Spleen (tissue), 11 donors: Measurements from ENCODE around the gene MMP25. TPM values are rescaled to one million over a fixed set of nuclear protein-coding genes. Genes with fewer than 3 reads are reported as not detected.

Experiments
- DNase-seq: peaks from one replicate; pipeline ENCODE4 v3.0.0-alpha.2; 2020
- H3K27ac ChIP-seq, 8 donors: fragments of 200-600 bp; sonication (generic) in 7 of 8; 1 replicate in 4 of 8; 2 replicates in 4 of 8; pipeline versions ENCODE4 v1.5.0 to v1.8.0; 2016 to 2021; ENCODE audit warnings: inconsistent platforms in 4 of 8, mild to moderate bottlenecking in 4 of 8, moderate library complexity in 1 of 8
- H3K27me3 ChIP-seq, 7 donors: fragments of 200-600 bp; sonication (generic) in 6 of 7; replicated peaks in 1 of 7; 1 replicate in 4 of 7; 2 replicates in 3 of 7; pipeline versions ENCODE4 v1.5.0 to v1.8.0; 2016 to 2021; ENCODE audit warnings: inconsistent platforms in 3 of 7, mild to moderate bottlenecking in 1 of 7
- H3K36me3 ChIP-seq, 6 donors: fragments of 200-600 bp; sonication (generic) in 5 of 6; 1 replicate in 4 of 6; 2 replicates in 2 of 6; pipeline versions ENCODE4 v1.5.0 to v1.8.0; 2016 to 2021; ENCODE audit warnings: inconsistent platforms in 2 of 6
- H3K4me1 ChIP-seq, 6 donors: fragments of 200-600 bp; sonication (generic) in 5 of 6; 1 replicate in 3 of 6; 2 replicates in 3 of 6; pipeline versions ENCODE4 v1.5.0 to v1.8.0; 2016 to 2021; ENCODE audit warnings: inconsistent platforms in 3 of 6
- H3K4me3 ChIP-seq, 8 donors: fragments of 200-600 bp; sonication (generic) in 7 of 8; 1 replicate in 4 of 8; 2 replicates in 4 of 8; pipeline versions ENCODE4 v1.5.0 to v1.8.0; 2016 to 2021; ENCODE audit warnings: inconsistent platforms in 4 of 8, mild to moderate bottlenecking in 4 of 8, moderate library complexity in 2 of 8
- H3K9me3 ChIP-seq, 8 donors: fragments of 200-600 bp; sonication (generic) in 7 of 8; 1 replicate in 4 of 8; 2 replicates in 4 of 8; pipeline versions ENCODE4 v1.5.0 to v1.8.0; 2016 to 2021; ENCODE audit warnings: inconsistent platforms in 4 of 8
- POLR2A ChIP-seq, 3 donors: fragments of 450-650 bp; IDR thresholded peaks; one replicate each; pipeline ENCODE4 v1.5.1; 2017; ENCODE audit warnings: antibody characterized with exemption in 3 of 3, mild to moderate bottlenecking in 1 of 3
- POLR2AphosphoS5 ChIP-seq, 3 donors: sonication (generic); formaldehyde crosslinking; IDR thresholded peaks; one replicate each; pipeline ENCODE4 v1.5.1; 2017; ENCODE audit warnings: antibody characterized with exemption in 3 of 3
- WGBS, 5 donors: extraction: QIAGEN DNeasy Blood & Tissue Kit in 3 of 5; methylation state at CpG; one replicate each; pipeline versions ENCODE4 v1.1.5 to v1.1.7; 2013 to 2018; 5-methylcytosine and 5-hydroxymethylcytosine counted together
- intact Hi-C: fragments of 100-400 bp; cut with DNase I; formaldehyde crosslinking; loops from one replicate; pipeline ENCODE4 v1.15.0; 2023; ENCODE audit warnings: low total_unique reads
- polyA plus RNA-seq, 3 donors: library from polyadenylated mRNA; stranded (reverse); fragments of 200-250 nt; gene quantifications; one replicate each; pipeline ENCODE4 v1.2.1, GENCODE V29; 2013
- total RNA-seq, 7 donors: library from RNA; depleted of rRNA in 3 of 7; stranded (reverse); fragments of >200 nt in 3 of 7; fragmentation: NEBNext Ultra II Directional in 4 of 7; extraction: Animal tissue kit (Norgen Biotek cat#: 25700) in 4 of 7; gene quantifications; one replicate each; pipeline versions ENCODE4 v1.1.0 to v1.2.1, GENCODE V29; 2016 to 2021
- TF ChIP-seq, protein P1 (sequence below), 11 experiments: fragments of 200-600 bp in 7 of 11; fragments of 450-650 bp in 4 of 11; sonication (generic) in 4 of 11; IDR thresholded peaks in 8 of 11; conservative IDR thresholded peaks in 3 of 11; 1 replicate in 7 of 11; 2 replicates in 4 of 11; pipeline versions ENCODE4 v1.4.0 to v1.8.0; 2016 to 2021; ENCODE audit warnings: antibody characterized with exemption in 11 of 11, inconsistent platforms in 4 of 11, mild to moderate bottlenecking in 1 of 11
- donor health status: healthy with polysubstance abuse.
- donor health status: DM: no; HTN: no; CAD: no; lungs with moderate emphysema.
- donor health status: DM: no; HTN: no; CAD: no.
- donor health status: Bipolar disorder and iron deficiency.
- donor health status: healthy.
- donor health status: DM: no; HTN: no; CAD: no.
- donor health status: DM: yes; HTN: yes; CAD: no.

MMP25 gene
- total and polyA plus RNA-seq, 10 donors = 2.7 to 282 (median 65.6) TPM

DNA sequence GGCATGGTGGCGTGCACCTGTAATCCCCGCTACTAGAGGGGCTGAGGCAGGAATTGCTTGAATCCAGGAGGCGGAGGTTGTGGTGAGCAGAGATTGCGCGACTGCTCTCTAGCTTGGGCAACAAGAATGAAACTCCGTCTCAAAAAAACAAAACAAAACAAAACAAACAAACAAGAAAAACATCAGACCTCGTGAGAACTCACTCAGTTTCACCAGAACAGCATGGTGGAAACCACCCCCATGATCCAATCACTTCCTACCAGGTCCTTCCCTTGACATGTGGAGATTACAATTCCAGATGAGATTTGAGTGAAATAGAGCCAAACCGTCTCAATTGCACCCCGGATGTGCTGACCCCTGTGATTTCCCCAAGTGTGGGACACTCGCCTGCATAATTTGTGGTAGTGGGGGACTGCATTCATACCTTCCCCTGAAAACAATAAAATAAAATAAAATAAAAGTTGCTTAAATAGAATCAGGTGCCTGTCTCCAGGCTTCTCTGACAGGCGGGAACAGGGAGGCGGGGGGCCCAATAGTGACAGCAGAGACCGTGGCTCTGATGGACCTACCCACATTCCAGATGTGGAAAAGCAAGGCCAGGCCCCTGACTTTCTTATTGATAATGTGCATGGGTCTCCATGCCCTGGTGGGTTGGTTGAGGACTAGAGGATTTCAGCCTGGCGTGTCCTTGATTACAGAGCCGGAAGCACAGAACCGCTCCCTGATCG, 39.7 kb downstream of the MMP25 start:
- peak overlapping the region in 7 of 8 donors; percentile 4 to 61 (median 31) for H3K4me3 ChIP-seq
- TF ChIP-seq POLR2A (IDR thresholded peaks at IDR 0.05) (no peak), POLR2AphosphoS5 (IDR thresholded peaks at IDR 0.05) (no peak)
- TF ChIP-seq, protein P1, sequence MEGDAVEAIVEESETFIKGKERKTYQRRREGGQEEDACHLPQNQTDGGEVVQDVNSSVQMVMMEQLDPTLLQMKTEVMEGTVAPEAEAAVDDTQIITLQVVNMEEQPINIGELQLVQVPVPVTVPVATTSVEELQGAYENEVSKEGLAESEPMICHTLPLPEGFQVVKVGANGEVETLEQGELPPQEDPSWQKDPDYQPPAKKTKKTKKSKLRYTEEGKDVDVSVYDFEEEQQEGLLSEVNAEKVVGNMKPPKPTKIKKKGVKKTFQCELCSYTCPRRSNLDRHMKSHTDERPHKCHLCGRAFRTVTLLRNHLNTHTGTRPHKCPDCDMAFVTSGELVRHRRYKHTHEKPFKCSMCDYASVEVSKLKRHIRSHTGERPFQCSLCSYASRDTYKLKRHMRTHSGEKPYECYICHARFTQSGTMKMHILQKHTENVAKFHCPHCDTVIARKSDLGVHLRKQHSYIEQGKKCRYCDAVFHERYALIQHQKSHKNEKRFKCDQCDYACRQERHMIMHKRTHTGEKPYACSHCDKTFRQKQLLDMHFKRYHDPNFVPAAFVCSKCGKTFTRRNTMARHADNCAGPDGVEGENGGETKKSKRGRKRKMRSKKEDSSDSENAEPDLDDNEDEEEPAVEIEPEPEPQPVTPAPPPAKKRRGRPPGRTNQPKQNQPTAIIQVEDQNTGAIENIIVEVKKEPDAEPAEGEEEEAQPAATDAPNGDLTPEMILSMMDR (IDR thresholded peaks at IDR 0.05 in 8 of 11, conservative IDR thresholded peaks at IDR 0.05 in 3 of 11) = no peak
- no peaks in the 10 kb centered on the region for H3K27me3 ChIP-seq
- H3K36me3 ChIP-seq = peaks cover 0 to 3% (median 0%) of the 10 kb centered on the region in 6 donors
- WGBS, 5 donors = 69 to 82% (median 74%) methylated on average over 17 of the region's 17 CpGs
- peak; percentile 20 for DNase-seq
- peaks cover 4 to 76% (median 31%) of the 10 kb centered on the region in 6 donors for H3K4me1 ChIP-seq
- no peaks in the 10 kb centered on the region for H3K9me3 ChIP-seq
- intact Hi-C loops = no loop called here
- H3K27ac ChIP-seq = peak overlapping the region; percentile 27 to 87 (median 82)

DNA sequence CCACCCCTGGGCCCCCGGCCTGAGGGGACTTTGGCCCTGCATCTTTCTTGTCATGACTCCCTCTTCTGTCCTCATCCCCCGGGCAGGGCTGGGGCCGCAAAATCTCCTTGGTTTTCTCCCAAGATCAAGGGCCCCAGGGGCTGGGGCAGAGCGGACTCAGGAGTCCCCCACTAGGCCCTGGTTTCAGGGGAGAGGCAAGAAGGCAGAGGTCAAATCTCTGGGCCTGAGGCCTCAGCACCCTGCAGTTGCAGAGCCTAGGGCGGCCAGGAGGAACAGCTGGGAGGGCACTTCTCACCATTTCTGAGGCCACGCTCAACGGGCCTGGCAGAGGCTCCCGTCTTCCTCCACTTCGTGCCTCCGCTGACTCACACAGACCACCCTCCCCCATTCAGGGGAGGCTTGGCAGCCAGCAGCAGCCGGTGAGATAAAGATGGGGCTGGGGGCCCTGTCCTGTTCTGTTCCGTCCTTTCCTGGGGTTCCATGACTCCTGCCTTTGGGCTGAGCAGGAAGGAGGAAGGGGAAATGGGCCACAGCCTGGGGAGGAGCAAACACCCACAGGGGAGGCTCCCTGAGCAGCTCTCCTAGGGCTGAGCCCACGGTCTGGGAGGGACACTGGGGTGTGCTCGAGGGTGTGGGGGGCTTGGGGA, 40.4 kb downstream of the MMP25 start:
- no peaks in the 10 kb centered on the region for H3K36me3 ChIP-seq
- no peak for DNase-seq
- intact Hi-C loops = no loop called here
- H3K4me3 ChIP-seq = peak overlapping the region; percentile 4 to 61 (median 31)
- peak overlapping the region; percentile 28 to 87 (median 82) for H3K27ac ChIP-seq
- 34 to 47% (median 44%) methylated on average over 13 to 14 of the region's 14 CpGs for WGBS, 5 donors
- no peaks in the 10 kb centered on the region for H3K9me3 ChIP-seq
- TF ChIP-seq POLR2AphosphoS5 (IDR thresholded peaks at IDR 0.05) = no peak
- no peak for TF ChIP-seq POLR2A (IDR thresholded peaks at IDR 0.05)
- TF ChIP-seq, protein P1 (IDR thresholded peaks at IDR 0.05 in 8 of 11, conservative IDR thresholded peaks at IDR 0.05 in 3 of 11) = no peak
- H3K27me3 ChIP-seq = peaks cover 0 to 1% (median 0%) of the 10 kb centered on the region in 7 donors
- peaks cover 4 to 80% (median 35%) of the 10 kb centered on the region in 6 donors for H3K4me1 ChIP-seq

DNA sequence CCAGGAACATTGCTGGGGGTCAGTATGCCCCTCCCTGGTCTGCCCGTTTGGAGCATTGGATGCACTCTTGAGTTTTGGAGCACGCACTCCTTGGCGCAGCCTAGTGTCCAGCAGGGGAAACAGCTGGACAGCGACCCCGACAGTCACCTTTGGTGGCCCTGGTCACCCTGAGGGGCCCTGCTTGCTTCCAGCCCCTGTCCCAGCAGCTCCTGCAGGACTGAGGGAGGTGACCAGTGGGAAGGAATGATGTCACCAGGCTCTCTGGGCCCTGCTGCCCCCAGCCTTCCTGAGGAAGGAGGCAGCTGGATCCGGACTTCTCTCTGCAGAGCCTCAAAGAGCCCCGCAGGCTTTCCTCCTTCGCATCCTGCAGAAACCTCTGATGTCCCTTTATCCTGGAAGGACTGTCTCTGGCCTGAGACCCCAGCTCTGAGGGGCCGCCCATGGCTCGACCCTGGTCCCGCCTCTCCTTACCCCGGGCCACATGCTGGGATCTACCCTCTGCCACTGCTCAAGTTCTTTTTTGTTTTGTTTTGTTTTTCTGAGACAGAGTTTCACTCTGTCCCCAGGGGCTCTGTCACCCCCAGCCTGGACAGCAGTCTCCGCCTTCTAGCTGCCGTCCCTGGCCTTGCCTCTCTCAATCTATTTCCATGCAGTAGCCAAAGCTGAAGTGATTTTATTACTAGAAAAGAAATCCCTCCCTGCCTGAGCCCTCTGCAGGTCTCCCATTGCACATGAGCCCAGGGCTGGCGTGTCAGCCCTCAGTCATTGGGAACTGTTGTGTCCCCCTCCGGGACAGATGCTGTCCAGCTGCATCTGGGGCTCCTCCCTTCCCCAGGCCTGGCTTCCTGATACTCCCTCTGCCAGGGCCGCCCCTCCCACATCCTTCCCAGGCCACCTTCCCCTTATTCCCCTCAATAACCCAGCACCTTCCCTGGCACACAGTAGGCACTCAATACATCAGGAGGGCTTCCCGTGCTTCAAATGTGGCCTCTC, 41.2 kb downstream of the MMP25 start:
- TF ChIP-seq POLR2A (IDR thresholded peaks at IDR 0.05) (no peak), POLR2AphosphoS5 (IDR thresholded peaks at IDR 0.05) (peak; percentile 63 to 83 (median 81))
- TF ChIP-seq, protein P1 (IDR thresholded peaks at IDR 0.05 in 8 of 11, conservative IDR thresholded peaks at IDR 0.05 in 3 of 11) = peak in 5 of 11 experiments; percentile 4 to 33 (median 14)
- Histone ChIP-seq H3K36me3 (no peaks in the 10 kb centered on the region), H3K9me3 (no peaks in the 10 kb centered on the region), H3K4me3 (peak overlapping the region in 7 of 8 donors; percentile 16 to 61 (median 31)), H3K27ac (peak overlapping the region; percentile 28 to 87 (median 82)), H3K27me3 (peaks cover 0 to 5% (median 0%) of the 10 kb centered on the region in 7 donors), H3K4me1 (peaks cover 4 to 82% (median 35%) of the 10 kb centered on the region in 6 donors)
- DNase-seq = peak; percentile 86
- intact Hi-C loops = no loop called here
- WGBS, 5 donors = 33 to 41% (median 40%) methylated on average over 14 to 18 of the region's 18 CpGs
